ENCODE measurements around the gene WDR76.
"Not testable (repeated sequence)": the region's sequence is repeated elsewhere in the genome, so short reads cannot be mapped to it uniquely, and the experiment has no call there.

Gene WDR76

DNA sequence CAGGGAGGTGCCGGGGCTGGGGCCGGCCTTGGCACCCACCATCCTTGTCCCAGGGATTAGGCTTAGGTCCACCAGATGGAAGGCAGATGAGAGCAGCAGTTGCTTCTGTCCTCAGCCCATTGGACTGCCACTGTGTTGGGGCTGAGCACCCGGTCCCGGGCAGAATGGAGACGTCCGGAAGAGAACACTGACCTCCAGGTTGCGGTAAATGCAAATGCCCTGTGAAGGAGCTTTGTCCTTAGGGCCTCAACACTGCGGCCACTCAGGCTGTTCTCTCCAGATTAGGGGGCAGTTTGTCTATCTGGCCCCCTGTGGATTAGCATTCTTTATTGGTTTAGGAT is 26.9 kb upstream of the WDR76 start, which contains the start of gene SERINC4:
Gene SERINC4 (minus strand): TSS at position 276 of the 341 bp plus-strand sequence. CDS start 234 bp downstream, at position 42.
- TF ChIP-seq CTCF (conservative IDR thresholded peaks at IDR 0.05; ENCODE audit: low read depth, low read length), result no peak
- H3K4me2 ChIP-seq, result peak within 1 kb of the TSS; percentile 88
- H3K79me2 ChIP-seq (ENCODE audit: insufficient read depth, low read depth), result peaks cover 13% of the 10 kb centered on the region; the same call in 1 of the 2 replicates
- H4K20me1 ChIP-seq (ENCODE audit: insufficient read depth), result no peaks in the 10 kb centered on the region
- H3K27ac ChIP-seq, result no peak within 1 kb of the TSS
- peak within 1 kb of the TSS; percentile 63 for H2AFZ ChIP-seq (ENCODE audit: low read depth)
- peak within 1 kb of the TSS; percentile 55; the same call in 1 of the 2 replicates for H3K9ac ChIP-seq
- H3K4me3 ChIP-seq (IDR thresholded peaks at IDR 0.05; ENCODE audit: insufficient read depth, low read depth, low read length), result no peak within 1 kb of the TSS
- no peaks in the 10 kb centered on the region for H3K36me3 ChIP-seq (ENCODE audit: insufficient read depth)
- H3K4me1 ChIP-seq (ENCODE audit: low read depth, poor library complexity, severe bottlenecking), result peaks cover 6% of the 10 kb centered on the region
- no peaks in the 10 kb centered on the region for H3K27me3 ChIP-seq (ENCODE audit: insufficient read depth, low read depth)

DNA sequence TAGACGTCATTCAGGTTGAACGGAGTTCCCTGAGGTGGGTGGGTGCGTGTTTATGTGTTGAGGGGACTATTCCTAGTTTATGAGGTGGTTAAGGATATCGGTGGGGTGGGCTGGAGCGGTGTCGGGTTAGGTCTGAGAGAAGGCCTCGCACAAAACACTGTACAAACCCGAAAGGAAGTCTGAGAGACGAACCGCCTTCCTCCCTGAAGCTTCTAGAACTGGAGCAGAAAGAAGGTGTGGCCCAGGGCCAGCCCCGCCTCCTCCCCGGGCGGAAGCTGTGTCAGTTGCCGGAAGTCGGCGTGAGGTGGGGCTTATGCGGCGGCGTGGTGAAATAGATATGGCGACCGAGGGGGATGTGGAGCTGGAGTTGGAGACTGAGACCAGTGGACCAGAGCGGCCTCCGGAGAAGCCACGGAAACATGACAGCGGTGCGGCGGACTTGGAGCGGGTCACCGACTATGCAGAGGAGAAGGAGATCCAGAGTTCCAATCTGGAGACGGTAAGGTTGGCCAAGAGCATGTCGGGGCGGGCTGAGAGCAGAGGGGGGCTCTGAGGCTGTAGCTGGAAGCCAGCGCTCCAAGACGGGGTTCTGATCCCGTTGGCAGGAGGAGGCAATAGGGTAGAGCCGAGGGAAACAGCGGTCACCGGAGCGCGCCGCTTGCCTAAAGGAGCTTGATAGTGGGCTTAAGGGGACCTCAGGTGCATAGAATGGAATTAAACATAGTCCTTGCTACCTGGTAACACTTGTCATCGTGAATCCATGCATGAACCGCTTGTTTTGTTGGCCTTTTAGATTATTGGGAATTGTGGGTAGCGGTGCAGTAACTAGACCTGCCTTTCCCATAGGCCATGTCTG is 26.3 kb upstream of the WDR76 start, which contains the start of gene HYPK:
Gene HYPK (plus strand): TSS at position 314 of the 856 bp plus-strand sequence. CDS start 24 bp downstream, at position 338.
- Histone ChIP-seq H3K27me3 (ENCODE audit: insufficient read depth, low read depth) (no peaks in the 10 kb centered on the region), H3K36me3 (ENCODE audit: insufficient read depth) (no peaks in the 10 kb centered on the region; the same call in 1 of the 2 replicates)

GRCh38 chr15:43802676-43803075 is 24.1 kb upstream of the WDR76 start:
- not testable (repeated sequence) for H3K4me2 ChIP-seq; H2AFZ ChIP-seq (ENCODE audit: low read depth); H3K36me3 ChIP-seq (ENCODE audit: insufficient read depth); H4K20me1 ChIP-seq (ENCODE audit: insufficient read depth); H3K27me3 ChIP-seq (ENCODE audit: insufficient read depth, low read depth); H3K9ac ChIP-seq; H3K4me3 ChIP-seq (IDR thresholded peaks at IDR 0.05; ENCODE audit: insufficient read depth, low read depth, low read length); H3K4me1 ChIP-seq (ENCODE audit: low read depth, poor library complexity, severe bottlenecking); H3K27ac ChIP-seq
- H3K79me2 ChIP-seq (ENCODE audit: insufficient read depth, low read depth), result peaks cover 13% of the 10 kb centered on the region; the same call in 1 of the 2 replicates

More for the DNA sequence above, 26.3 kb upstream of the WDR76 start, which contains the start of gene HYPK:
- Histone ChIP-seq H3K4me1 (ENCODE audit: low read depth, poor library complexity, severe bottlenecking) (peaks cover 6% of the 10 kb centered on the region), H3K27ac (no peak within 1 kb of the TSS), H3K4me3 (IDR thresholded peaks at IDR 0.05; ENCODE audit: insufficient read depth, low read depth, low read length) (no peak within 1 kb of the TSS), H3K9ac (peak within 1 kb of the TSS; percentile 55; the same call in 1 of the 2 replicates), H2AFZ (ENCODE audit: low read depth) (peak within 1 kb of the TSS; percentile 63), H3K4me2 (peak within 1 kb of the TSS; percentile 88), H4K20me1 (ENCODE audit: insufficient read depth) (no peaks in the 10 kb centered on the region), H3K79me2 (ENCODE audit: insufficient read depth, low read depth) (peaks cover 13% of the 10 kb centered on the region; the same call in 1 of the 2 replicates)
- TF ChIP-seq CTCF (conservative IDR thresholded peaks at IDR 0.05; ENCODE audit: low read depth, low read length), result no peak

DNA sequence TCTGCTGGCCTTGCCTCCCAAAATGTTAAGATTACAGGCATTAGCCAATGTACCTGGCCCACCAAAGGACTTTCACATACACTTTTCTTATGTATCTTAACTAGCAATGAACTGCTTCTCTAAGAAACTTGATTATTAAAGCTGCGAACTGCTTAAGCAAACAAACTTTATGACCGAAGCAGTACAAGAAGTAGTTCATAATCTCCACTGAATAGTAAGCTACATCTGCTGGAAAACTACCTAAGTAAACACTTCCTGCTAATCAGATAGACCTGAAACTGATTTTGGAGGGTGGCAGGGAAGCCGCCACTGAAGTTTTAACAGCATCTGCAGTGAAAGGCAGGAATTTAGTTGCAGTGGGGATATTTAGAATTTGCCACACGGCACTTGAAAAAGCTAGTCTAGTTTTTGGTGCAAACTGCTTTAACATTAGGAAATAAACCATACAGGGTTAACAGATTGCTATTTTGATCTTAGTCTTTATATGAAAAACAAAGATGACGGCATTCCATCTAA is 18.3 kb upstream of the WDR76 start:
- Histone ChIP-seq H3K4me2 (no peak overlapping the region), H3K79me2 (ENCODE audit: insufficient read depth, low read depth) (no peaks in the 10 kb centered on the region), H3K4me1 (ENCODE audit: low read depth, poor library complexity, severe bottlenecking) (peaks cover under 1% of the 10 kb centered on the region), H4K20me1 (ENCODE audit: insufficient read depth) (no peaks in the 10 kb centered on the region), H3K27me3 (ENCODE audit: insufficient read depth, low read depth) (no peaks in the 10 kb centered on the region), H3K36me3 (ENCODE audit: insufficient read depth) (peaks cover 4% of the 10 kb centered on the region; the same call in 1 of the 2 replicates), H3K27ac (no peak overlapping the region), H3K4me3 (IDR thresholded peaks at IDR 0.05; ENCODE audit: insufficient read depth, low read depth, low read length) (no peak overlapping the region), H2AFZ (ENCODE audit: low read depth) (no peak overlapping the region), H3K9ac (no peak overlapping the region)
- no peak for TF ChIP-seq CTCF (conservative IDR thresholded peaks at IDR 0.05; ENCODE audit: low read depth, low read length)
